Activated gamma-delta T cell treated with Interleukin-2 at 50 U/mL for 16 hours (primary cell): ENCODE results near the gene ARID3A.

Experiments used
- DNase-seq: peaks from one replicate; pipeline ENCODE4 v3.0.0-alpha.2; 2020

Gene ARID3A

DNA sequence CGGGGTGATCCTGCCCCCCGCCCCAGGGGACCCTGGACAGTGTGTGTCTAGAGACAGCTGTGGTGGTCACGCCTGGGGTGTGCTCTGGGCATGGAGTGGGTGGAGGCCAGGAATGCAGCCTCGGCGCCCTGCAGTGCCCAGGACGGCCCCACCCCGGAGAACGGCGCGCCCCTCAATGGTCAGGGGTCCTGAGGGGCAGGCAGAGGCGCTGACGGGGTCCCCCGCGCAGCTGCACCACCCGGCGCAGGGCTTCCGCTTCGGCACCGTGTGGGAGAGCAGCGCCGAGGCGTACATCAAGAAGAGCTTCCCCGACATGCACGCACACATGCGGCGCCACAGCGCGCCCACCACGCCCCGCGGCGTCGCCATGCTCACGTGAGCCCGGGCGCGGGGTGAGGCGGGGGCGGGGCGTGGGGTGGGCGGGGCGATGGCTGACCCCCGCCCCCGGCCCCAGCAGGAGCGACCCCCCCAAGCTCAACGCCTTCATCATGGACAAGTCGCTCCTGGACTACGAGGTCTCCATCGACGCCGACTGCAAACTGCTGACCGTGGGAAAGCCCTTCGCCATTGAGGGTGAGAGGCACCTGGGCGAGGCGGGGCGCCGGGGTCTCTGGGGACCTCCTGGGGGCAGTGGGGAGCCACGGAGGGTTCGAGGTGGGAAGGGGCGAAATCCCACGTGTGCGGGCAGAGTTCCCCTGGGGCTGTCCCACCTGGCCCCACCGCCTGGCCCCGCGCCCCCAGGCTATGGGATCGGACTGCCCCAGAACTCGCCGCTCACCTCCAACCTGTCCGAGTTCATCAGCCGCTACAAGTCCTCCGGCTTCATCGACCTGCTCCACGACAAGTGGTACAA, 81.8 kb downstream of the ARID3A start:
- no peak for DNase-seq

DNA sequence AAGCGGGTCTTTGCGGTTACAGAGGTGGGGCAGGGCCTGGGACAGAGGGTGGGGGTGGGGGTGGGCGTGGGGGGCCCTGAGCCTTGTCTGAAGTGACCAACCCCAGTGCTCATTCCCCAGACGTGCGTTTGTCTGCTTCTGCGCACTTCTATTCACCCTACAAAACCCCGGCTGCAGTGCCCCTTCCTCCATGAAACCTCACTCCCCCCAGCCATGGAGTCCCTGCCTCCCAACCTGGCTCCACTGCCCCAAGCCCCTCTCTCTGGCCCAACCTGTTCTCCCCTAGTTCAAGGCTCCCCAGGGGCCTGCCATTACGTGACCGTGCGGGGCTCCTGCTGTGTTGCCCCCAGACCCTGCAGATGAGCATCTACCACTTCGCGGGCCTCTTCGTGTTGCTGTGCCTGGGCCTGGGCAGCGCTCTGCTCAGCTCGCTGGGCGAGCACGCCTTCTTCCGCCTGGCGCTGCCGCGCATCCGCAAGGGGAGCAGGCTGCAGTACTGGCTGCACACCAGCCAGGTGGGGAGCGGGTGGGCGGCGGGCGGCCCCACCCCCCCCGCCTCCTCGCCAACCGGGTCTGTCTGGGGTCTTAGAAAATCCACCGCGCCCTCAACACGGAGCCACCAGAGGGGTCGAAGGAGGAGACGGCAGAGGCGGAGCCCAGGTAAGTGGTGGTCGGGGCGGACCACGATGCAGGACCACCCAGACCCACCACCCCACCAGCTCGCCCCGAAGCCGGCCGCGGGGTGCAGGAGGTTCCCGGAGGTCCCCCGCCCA, 82.6 kb downstream of the ARID3A start:
- no peak for DNase-seq

DNA sequence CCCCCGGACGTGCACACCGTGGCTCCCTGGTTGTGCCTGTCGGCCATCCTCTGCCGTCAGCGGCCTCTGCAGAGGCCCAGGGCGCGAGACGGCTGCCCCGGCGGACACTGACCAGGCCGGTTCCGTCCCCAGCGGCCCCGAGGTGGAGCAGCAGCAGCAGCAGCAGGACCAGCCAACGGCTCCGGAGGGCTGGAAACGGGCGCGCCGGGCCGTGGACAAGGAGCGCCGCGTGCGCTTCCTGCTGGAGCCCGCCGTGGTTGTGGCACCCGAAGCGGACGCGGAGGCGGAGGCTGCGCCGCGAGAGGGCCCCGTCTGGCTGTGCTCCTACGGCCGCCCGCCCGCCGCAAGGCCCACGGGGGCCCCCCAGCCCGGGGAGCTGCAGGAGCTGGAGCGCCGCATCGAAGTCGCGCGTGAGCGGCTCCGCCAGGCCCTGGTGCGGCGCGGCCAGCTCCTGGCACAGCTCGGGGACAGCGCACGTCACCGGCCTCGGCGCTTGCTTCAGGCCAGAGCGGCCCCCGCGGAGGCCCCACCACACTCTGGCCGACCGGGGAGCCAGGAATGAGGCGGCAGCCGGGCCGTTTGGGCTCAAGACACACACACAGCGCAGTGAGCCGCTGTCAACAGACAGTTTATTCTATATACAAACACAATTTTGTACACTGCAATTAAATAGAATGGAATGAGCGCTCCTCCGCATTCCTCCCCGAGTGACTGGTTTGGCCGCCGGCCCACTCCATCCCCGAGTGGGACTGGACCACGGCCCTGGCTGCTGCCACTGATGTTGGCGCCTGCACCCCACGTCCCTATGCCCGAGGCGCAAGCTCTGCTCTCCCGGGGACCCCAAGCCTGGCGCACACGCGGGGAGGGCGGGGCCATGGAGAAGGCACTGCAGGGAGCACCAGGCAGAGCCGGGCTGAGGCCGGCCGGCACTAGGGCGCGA, 83.5 kb downstream of the ARID3A start:
- DNase-seq = no peak

DNA sequence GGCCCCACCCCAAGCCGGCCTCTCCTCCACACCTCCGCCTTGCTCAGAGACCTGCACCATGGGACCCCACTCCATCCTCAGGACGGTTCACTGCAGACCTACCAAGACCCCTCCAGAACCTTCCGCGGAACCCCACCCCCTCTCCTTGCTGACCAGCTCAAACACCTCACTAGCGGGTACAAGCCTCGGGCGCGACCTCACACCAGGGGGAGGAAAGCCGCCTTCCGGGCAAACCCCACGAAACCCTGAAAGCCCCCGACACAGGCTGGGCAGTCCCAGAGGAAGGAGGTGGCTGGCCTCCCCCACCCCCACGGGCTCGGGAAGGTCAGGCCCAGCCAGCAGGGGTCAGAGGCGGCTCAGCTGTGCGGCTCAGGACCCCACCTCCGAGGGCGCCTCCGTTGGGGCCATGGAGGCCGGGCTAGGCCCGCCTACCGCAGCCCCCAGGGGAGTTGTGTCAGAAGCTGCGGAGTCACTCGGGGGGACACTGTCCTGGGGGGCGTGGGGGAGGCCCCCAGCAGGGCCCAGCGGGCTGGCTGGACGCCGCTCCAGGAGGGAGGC, 84.2 kb downstream of the ARID3A start:
- DNase-seq = no peak

DNA sequence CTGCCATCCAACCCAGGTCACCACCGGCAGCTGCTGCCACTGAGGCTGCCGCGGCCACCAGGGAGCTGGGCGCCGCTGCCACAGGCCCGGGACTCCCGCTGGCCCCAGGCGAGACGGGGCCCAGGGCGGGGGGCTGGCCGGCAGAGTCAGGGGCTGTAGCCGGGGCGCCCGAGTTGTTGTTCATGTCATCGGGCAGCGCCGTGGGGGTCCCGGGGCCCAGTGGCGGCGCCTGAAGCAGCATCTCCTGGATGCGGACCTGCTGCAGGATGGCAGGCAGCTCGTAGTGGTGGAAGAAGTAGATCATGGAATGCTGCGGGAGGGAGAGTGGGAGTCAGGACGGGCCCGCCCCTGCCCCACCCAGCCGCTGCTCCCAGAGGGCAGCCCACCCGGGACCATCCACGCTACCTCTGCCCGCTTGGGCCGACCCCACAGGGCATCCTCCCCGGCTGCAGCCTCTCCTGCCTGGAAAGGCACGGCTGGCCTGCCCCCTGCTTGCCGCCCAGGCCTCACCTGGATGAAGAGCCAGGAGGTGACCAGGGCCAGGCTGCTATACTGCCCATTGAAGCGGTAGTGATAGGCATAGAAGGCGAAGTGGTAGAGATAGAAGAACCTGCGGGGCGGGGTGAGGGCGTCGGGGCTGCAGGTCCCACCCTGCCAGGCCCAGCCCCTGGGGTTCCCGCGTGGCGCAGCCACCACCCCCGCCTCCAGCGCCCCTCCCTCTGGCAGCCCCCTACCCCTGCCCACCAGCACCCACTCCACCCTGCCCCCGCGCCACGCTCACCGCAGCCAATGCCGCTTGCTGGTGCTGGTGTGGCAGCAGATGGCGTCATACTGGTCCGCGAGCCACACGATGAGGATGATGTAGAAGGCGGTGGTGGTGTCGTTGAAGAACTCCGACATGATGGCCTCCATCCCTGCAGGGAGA, 85.0 kb downstream of the ARID3A start:
- no peak for DNase-seq

DNA sequence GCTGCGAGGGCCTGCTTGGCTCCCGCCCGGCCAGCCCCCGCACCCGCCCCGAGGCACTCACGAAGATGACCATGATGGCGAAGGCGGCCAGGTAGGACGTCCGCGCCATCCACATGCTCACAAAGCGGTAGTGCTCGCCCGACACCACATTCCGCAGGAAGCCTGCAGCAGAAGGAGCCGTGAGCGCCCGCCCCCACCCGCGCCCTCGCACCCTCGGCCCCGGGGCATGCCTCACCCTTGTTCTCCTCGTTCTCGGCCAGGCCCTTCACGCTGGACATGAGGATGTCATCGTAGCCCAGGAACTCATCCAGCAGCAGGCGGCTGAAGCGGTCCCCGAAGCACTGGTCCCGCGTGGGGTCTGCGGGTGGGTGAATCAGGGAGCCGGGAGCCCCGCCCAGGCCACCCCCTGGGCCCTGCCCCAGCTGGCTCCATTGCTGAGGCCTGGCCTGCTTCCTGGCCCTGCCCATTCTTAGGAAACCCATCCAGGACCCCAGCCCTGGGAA, 86.0 kb downstream of the ARID3A start:
- DNase-seq = no peak

DNA sequence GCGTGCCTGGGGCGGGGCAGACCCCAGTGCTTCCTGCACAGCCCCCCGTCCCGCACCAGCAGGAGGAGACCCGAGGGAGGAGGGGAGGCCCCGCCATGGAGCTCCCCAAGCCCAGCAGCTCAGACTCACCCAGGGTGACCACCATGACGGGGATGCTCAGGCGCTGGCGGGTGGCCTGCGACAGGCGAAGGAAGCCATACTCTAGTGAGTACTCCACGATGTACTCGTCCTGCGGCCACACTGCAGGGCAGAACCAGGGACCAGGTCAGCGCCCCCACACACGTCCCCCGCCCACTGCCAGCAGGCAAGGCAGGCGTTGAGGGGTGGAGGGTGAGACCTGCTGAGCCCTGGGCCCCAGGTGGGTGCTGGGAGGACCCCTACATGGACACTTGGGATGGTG, 86.5 kb downstream of the ARID3A start:
- no peak for DNase-seq

DNA sequence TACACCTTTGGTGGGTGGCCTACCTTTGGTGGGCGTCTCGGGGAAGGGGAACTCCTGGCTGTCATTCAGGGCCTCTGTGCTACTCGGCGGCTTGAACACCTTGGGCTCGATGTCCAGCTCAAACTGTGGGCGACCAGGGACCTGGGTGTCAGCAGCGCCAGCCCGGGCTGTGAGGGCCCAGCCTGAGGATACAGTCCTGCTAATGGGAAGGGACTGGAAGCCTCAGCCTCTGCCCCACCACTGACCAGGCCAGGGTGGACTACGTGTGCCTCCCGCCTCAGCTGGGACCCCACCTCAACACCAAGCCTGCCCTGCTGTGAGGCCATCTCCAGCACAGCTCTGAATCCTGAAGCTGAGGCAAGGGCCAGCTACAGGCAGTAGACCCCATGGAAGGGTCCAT, 87.4 kb downstream of the ARID3A start:
- DNase-seq = no peak

DNA sequence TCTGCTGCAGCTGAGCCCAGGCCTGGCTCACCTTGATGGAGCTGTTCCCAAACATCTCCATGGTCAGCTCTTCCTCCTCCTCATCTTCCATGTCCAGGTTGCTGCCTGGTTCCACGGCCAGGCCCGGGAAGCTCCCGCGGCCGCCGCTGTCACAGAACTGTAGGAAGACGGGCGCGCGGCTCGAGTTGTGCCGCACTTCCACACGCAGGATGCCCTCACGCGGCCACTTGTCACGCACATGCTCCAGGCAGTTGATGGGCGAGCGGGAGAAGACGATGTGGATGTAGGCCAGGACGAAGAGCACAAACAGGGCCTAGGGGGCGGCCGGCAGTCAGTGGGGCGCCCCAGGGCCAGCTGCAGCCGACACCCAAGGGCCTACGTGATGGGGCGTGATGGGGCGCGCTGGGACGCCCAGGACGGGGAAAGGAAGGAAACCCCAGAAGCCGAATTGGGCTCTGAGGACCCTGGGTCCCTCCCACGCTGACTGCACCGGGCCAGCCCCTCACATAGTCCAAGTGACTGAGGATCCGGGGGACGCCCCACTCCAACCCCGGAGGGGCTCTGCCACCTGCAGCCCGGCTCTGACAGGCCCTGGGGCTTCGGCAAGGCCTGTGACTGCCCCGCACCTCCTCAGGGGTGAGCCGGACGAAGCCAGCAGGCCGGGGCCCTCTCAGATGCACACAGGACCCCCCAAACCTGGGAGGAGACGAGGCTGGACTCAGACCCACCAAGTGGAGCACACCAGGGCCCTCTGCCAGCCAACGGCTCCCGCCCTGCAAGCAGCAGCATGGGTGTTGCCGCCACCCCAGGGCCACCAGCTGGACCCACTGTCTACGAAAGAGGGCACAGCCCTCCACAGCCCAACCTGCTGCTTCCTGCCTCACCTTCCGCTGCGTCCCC, 88.6 kb downstream of the ARID3A start:
- DNase-seq = no peak

DNA sequence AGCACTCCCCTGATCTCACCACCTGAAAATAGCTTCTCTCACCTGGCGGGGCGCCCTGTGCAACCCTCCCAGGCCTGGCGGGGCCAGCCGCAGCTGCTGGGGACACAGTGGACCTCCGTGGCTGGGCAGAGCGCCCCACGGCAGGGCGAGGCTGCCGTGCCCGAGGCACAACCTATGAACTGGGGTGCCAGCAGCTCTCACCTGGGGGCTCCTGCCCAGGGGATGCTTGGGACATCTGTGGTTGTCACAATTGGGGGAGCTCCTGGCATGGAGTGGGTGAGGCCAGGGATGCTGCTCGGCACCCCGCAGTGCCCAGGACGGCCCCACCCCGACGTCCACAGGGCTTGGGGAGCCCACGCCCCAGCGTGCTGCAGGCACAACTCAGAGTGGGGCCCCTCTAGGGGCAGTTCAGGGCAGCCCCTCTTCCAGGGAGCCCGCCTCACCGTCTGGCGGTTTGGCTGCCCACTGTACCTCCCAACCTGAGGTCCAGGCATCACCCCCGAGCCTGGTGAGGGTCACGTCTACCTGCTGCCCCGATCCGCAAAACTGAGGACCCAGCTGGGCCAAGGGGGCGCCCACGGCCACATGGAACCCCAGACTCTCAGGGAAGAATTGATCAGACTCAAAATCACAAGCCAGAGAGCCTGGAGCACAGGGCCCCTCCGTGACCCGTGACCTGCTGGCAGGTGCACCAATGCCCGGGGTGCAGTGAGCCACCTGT, 89.4 kb downstream of the ARID3A start:
- DNase-seq = no peak

DNA sequence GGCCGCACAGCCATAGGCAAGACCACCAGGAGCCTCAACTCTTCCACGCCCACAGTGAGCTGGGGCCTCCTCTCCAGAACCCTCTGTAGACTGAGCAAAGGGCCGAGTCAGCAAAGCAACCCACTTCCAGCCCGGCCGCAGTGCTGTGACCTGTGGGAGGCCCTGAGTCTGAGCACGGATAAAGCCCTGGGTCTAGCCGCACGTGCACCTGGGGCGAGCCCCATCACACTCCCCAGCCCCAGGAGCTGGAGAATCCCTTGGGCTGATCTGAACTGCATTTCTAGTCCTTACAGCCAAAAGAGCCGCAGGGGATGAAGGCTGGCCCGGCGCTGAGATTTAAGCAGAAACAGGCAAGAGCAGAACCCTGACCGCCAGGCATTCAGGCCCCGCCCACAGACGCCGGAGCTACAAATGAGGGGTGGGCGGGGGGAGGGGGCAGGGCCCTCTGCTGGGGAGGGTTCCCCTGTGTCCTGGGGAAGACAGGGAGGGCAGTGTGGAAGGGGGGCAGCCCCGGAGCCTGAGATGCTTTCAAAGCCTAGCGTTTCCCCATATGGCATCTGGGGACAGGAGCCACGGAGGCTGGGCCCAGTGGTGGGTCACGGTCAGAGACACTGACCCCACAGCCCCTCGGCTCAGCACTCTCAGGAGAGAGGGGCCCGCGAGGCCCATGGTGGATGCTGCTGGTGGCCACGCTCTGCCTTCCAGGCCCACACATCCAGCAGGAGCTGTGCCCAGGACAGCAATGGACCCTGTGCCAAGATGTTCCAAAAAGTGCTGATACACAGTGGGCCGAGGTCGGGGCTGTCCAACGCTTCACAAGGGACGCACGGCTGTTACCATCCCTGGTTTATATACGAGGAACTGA, 90.2 kb downstream of the ARID3A start:
- DNase-seq = no peak

DNA sequence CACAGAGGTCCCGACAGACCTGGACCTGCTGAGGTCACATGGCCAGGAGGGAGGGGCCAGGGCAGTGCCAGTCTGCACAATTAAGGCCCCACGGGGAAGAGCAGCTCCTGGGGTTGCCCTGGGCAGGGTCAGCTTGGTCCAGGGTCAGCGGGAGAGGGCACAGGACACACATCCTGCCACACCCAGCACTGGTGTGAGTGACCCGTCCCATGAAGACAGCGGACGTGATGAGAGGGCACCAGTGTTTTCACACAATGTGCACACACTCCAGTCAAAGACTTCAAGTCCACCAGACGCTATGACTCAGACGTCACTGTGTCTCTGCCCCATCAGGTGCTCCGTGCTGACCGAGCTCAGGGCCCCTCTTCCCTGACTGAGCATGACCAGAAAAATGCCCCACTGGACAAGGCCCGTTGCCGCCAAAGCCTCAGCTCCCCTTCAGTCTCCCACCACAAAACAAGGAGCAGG, 90.8 kb downstream of the ARID3A start:
- DNase-seq = no peak

DNA sequence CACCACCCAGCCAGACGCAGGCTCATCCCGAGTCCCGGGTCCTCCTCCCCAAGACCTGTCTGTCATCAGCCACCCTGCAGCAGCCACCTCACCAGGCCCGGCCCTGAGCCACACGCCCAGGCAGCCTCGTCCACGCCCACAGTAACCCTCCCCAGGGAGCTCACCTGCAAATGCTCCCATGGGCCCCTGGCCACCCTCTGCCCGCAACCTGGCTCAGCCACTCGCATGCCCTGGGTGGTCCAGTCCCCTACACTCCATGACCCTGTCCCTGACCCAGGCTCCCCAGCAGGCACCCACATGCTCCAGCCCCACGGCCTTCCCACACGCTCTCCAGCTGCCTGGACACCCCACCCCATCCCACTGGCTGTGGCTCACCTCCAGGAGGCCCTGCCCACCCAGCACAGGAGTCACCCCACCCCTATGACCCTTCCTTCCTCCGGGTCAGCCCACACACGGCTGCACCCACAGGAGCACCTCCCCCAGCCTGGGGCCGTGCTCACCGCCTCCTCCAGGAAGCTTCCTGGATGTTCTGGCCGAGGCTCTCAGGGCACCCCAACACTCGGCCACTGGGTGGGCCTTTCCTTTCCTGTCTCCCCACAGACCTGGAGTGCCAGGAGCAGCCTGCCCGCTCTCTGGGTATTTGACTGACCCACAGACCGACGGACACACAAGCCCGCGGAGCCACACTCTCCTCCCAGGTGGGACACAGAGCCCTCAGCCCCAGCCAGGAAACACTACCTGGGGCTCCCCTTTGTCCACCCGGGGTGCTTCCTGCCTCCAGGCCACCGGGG, 91.5 kb downstream of the ARID3A start:
- DNase-seq = no peak

DNA sequence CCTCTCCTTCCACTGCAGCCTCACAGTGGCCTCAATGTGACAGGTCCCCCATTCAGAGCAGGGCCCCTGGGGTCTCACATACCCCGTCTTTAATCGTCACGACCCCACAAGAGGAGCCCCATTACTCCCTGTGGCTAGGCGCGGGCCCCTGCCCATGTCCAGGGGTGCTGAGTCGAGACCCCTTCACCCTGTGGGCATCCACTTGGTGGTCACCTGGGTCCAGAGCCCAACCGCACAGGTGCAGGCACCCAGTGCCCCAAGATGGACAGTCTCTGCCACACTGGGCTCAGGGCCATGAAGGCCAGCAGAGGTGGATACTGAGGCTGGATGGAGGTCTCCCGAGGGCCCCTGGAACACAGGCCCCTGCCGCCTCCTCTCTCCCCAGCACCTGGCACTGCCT, 92.1 kb downstream of the ARID3A start:
- DNase-seq = no peak

DNA sequence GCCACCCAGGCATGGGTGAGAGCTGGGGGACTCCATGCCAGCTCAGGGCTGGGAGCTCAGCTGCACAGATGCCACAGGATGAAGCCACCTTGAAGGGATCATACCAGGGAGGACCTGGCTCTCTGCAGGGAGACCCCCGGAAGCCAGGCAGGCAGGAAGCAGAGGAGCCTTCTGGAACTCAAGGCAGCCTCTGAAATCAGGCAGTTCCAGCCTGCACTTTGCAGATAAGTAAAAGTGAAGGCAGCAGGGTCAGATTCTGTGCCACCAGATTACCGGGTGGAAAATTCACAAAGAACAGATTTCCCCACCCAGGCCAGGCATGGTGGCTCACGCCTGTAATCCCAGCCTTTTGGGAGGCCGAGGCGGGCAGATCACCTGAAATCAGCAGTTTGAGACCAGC, 92.6 kb downstream of the ARID3A start:
- DNase-seq = no peak

DNA sequence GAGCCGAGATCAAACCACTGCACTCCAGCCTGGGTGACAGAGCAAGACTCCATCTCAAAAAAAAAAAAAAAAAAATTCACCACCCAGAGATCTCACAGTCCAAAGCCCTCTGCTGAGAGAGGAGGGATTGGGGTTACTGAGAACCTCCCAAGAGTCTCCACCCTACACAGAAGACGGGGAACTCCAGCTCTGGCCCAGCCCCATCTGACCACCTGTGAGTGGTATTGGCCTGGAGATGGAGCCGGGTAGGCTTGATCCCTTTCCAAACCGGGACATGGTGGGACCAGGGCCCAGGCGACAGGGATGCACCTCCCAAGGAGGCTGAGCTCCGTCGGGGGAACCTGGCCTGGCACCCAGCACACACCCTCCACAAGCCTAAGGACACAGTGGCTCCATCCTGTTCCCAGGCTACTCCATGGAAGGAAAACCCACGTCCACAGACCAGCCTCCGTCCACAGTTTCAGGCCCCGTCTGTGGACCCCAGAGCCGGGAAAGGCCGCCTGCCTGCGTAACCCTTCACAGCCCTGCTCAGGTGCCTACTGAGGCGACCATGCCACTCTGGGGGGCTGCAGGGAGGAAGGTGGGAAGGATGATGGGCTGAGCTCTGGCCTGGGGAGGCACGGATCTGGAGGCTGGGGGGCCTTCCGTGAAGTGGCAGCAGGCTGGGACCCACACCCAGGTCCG, 93.2 kb downstream of the ARID3A start:
- DNase-seq = no peak

DNA sequence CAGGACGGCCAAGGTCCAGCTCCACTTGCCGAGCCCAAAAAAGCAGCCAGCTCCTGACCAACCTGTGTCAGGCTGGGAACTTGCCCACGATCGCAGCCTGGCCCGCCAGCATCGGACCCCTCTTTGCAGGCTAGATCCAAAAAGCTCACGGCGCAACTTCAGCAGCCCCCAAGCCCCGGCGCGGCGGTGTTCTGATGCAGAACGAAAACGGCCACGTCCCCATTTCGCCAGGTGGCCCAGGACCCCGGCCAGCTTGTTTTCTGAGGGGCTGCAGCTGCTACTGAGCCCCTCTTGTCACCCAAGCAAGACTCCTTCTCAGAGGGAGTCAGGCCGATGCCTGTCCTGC, 93.8 kb downstream of the ARID3A start:
- DNase-seq = no peak
